T-cell (primary cell): ENCODE data around the gene REM2. TPM values are rescaled to one million over a fixed set of nuclear protein-coding genes. Genes with fewer than 3 reads are reported as not detected.

Experiments
- ATAC-seq, 4 experiments: fragments of 200-7000 bp in 3 of 4; fragments of 150-1000 bp in 1 of 4; cut with Tn5 transposase; replicated peaks in 1 of 4; 1 replicate in 3 of 4; 2 replicates in 1 of 4; pipeline ENCODE4 v1.10.0; 2021; ENCODE audit warnings: moderate library complexity in 3 of 4, mild to moderate bottlenecking in 2 of 4, moderate number of reproducible peaks in 1 of 4
- CTCF ChIA-PET, 2 donors: fragments of 300-600 bp; sonication (Branson Sonifier 250); formaldehyde crosslinking; loops; one replicate each; lab custom pipeline; 2022; ENCODE audit warnings: antibody characterized with exemption in 2 of 2; lab: Charles Lee
- POLR2A ChIA-PET, 2 donors: fragments of 300-600 bp; sonication (Branson Sonifier 250); formaldehyde crosslinking; loops; one replicate each; lab custom pipeline; 2022; ENCODE audit warnings: antibody characterized with exemption in 2 of 2; lab: Charles Lee
- DNase-seq, 35 experiments: peaks; one replicate each; pipeline versions ENCODE4 v3.0.0 to v3.0.0-alpha.2; 2013 to 2023
- H3K27ac ChIP-seq: one replicate; pipeline ENCODE4 v1.5.1; 2013; ENCODE audit warnings: low read length
- H3K27me3 ChIP-seq, 2 experiments: replicated peaks in 1 of 2; 1 replicate in 1 of 2; 2 replicates in 1 of 2; pipeline versions ENCODE4 v1.6.1 to v1.7.0; 2013; ENCODE audit warnings: low read length in 1 of 2, mixed read lengths in 1 of 2; ENCODE audit not compliant: control insufficient read depth in 2 of 2, insufficient read depth in 2 of 2; ENCODE audit errors: extremely low read depth in 1 of 2
- H3K36me3 ChIP-seq, 2 donors: 1 replicate in 1 of 2; 2 replicates in 1 of 2; pipeline versions ENCODE4 v1.6.1 to v1.7.0; 2013; ENCODE audit warnings: low read length in 1 of 2; ENCODE audit not compliant: control insufficient read depth in 2 of 2, insufficient read depth in 1 of 2; ENCODE audit errors: extremely low read depth in 1 of 2
- H3K4me1 ChIP-seq, 2 experiments: 1 replicate in 1 of 2; 2 replicates in 1 of 2; pipeline versions ENCODE4 v1.6.1 to v1.7.0; 2013; ENCODE audit warnings: low read length in 2 of 2, mixed read lengths in 1 of 2; ENCODE audit not compliant: insufficient read depth in 2 of 2, control insufficient read depth in 1 of 2; ENCODE audit errors: extremely low read depth in 1 of 2
- H3K4me3 ChIP-seq, 2 donors: 1 replicate in 1 of 2; 2 replicates in 1 of 2; pipeline versions ENCODE4 v1.5.1 to v1.7.0; 2013; ENCODE audit warnings: mild to moderate bottlenecking in 2 of 2, low read length in 1 of 2, moderate library complexity in 1 of 2; ENCODE audit not compliant: control insufficient read depth in 1 of 2; ENCODE audit errors: extremely low read depth in 1 of 2
- H3K9me3 ChIP-seq: 2 replicates; pipeline ENCODE4 v1.7.0; 2013
- H3K27ac Mint-ChIP-seq, 2 donors: one replicate each; pipeline ENCODE4 v1.8.0; 2020 to 2021; ENCODE audit warnings: mild to moderate bottlenecking in 2 of 2, mixed read lengths in 2 of 2
- H3K27me3 Mint-ChIP-seq, 2 donors: one replicate each; pipeline ENCODE4 v1.8.0; 2021 to 2022; ENCODE audit warnings: mixed read lengths in 2 of 2
- H3K36me3 Mint-ChIP-seq: one replicate; pipeline ENCODE4 v1.8.0; 2021; ENCODE audit warnings: mixed read lengths
- H3K4me1 Mint-ChIP-seq, 3 donors: one replicate each; pipeline ENCODE4 v1.8.0; 2020 to 2022; ENCODE audit warnings: mixed read lengths in 3 of 3, mild to moderate bottlenecking in 1 of 3
- H3K4me3 Mint-ChIP-seq, 3 donors: one replicate each; pipeline ENCODE4 v1.8.0; 2020 to 2022; ENCODE audit warnings: mild to moderate bottlenecking in 3 of 3, mixed read lengths in 3 of 3, moderate library complexity in 3 of 3
- H3K9me3 Mint-ChIP-seq, 3 donors: one replicate each; pipeline ENCODE4 v1.8.0; 2020 to 2022; ENCODE audit warnings: mixed read lengths in 3 of 3
- WGBS: methylation state at CpG from one replicate; pipeline ENCODE4 v1.1.5; 2013; ENCODE audit warnings: missing lambda C conversion rate; ENCODE audit not compliant: insufficient coverage; 5-methylcytosine and 5-hydroxymethylcytosine counted together
- total RNA-seq, 35 experiments: library from RNA in 6 of 35; stranded (reverse) in 6 of 35; fragments of 120-200 nt in 1 of 35; gene quantifications; one replicate each; pipeline versions ENCODE4 v1.2.1 to v1.2.4 and lab custom pipeline; 2013 to 2026

REM2 gene
- total RNA-seq, 5 donors from 2014 or later (not counting 1 experiment from before 2014, with no cell fraction given), result 4.1 to 10.6 (median 6.2) TPM

DNA sequence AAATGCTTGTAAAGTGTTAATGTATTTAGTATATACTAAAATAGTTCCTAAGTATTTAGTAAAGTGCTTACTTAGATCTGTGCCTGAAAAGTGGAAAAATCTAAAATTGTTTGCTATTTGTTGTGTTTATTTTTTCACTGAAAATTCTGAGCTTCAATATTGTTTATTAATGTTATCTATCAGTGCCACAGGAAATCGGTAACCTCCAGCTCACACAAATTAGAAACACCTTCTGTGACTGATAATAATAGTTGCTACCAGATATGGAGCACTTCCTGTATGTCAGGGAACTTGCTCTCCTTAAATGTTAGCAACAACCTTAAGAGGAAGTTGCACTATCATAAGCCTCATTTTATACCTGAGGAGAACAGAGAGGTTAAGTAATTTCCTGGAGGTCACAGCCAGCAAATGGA lies 12.2 kb upstream of the REM2 start:
- ChIA-PET POLR2A (interaction anchor here (0.6 to 1.5 kb wide), 6 partner anchors 10 to 104 kb away, joined by 3 to 10 read pairs (median 4); partner anchors contain the start of genes OXA1L (in 1 of the 2) and RBM23 (in 1 of the 2)), CTCF (interaction anchor here (0.5 to 3.5 kb wide), 18 partner anchors 8 to 315 kb away, joined by 3 to 35 read pairs (median 5); partner anchors contain the start of genes ACIN1 (in 1 of the 2), OXA1L (in 1 of the 2) and RBM23 (in 1 of the 2))
- Mint-ChIP-seq H3K9me3 (no peaks in the 10 kb centered on the region), H3K36me3 (peaks cover 15% of the 10 kb centered on the region), H3K27ac (peak overlapping the region; percentile 97 to 98), H3K27me3 (no peaks in the 10 kb centered on the region), H3K4me1 (peaks cover 30 to 51% (median 46%) of the 10 kb centered on the region in 3 donors), H3K4me3 (peak overlapping the region; percentile 86 to 92 (median 91))
- H3K4me1 ChIP-seq, result peaks cover 12 to 49% of the 10 kb centered on the region in 2 experiments
- H3K9me3 ChIP-seq, result no peaks in the 10 kb centered on the region
- H3K27ac ChIP-seq, result peak overlapping the region; percentile 91
- no CpG with 5 or more reads among the region's 1 CpG for WGBS
- peaks cover 2 to 25% of the 10 kb centered on the region in 2 donors for H3K36me3 ChIP-seq
- DNase-seq, result no peak
- peak in 3 of 4 experiments; percentile 51 to 61 (median 61) for ATAC-seq
- peak overlapping the region; percentile 78 to 80 for H3K4me3 ChIP-seq
- H3K27me3 ChIP-seq, result no peaks in the 10 kb centered on the region

DNA sequence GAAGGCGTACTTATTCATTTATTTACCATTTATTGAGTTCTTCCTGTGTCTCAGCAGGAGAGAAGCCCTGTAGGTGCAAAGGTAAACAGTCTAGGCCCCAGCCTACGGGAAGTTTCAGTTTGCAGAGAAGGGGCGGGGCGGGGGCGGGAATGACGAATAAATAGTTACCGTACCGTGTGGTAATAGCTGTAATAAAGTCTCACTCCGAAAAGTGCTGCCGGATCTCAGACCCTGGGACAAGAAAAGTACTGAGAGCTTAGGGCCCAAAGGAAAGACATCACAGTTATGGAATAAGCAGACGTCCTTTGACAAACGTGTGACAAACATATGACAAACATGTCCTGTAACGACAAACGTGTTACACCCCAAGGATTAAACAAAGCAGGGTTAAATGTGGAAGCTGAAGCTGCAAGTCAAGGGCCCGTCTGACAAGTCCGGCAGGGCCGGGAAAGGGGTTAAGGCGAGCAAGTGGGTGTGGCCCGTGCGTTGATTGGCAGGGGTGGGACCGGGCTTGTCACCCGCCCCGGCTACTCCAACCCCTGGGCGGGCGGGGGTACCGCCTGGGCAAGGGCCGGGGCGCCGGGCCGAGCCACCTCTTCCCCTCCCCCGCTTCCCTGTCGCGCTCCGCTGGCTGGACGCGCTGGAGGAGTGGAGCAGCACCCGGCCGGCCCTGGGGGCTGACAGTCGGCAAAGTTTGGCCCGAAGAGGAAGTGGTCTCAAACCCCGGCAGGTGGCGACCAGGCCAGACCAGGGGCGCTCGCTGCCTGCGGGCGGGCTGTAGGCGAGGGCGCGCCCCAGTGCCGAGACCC lies 11.6 kb upstream of the REM2 start, which contains the start of gene LRP10:
Gene LRP10, plus strand, starts transcription at position 517 of the 809 bp plus-strand sequence. CDS start 564 bp downstream, outside the sequence.
- H3K36me3 ChIP-seq, result peaks cover 7 to 31% of the 10 kb centered on the region in 2 donors
- ChIA-PET CTCF (interaction anchor here (0.5 to 3.5 kb wide), 23 partner anchors 9 to 315 kb away, joined by 3 to 35 read pairs (median 4); partner anchors contain the start of genes ACIN1 (in 1 of the 2), OXA1L (in 1 of the 2), PRMT5 (in 1 of the 2) and RBM23 (in 1 of the 2)), POLR2A (interaction anchor here (0.5 to 1.5 kb wide), 7 partner anchors 10 to 163 kb away, joined by 3 to 10 read pairs (median 4); partner anchors contain the start of genes OXA1L (in 1 of the 2) and RBM23 (in 1 of the 2))
- DNase-seq (peak; percentile 48 to 83 (median 61)), ATAC-seq (peak; percentile 77 to 80 (median 78))
- H3K4me1 ChIP-seq, result peaks cover 12 to 55% of the 10 kb centered on the region in 2 experiments
- peak within 1 kb of the TSS; percentile 78 to 80 for H3K4me3 ChIP-seq
- no peaks in the 10 kb centered on the region for H3K9me3 Mint-ChIP-seq
- WGBS, result under 1% methylated on average over 48 of the region's 50 CpGs
- no peaks in the 10 kb centered on the region for H3K27me3 ChIP-seq
- peak within 1 kb of the TSS; percentile 97 to 98 for H3K27ac Mint-ChIP-seq
- H3K27ac ChIP-seq, result peak within 1 kb of the TSS; percentile 91
- no peaks in the 10 kb centered on the region for H3K27me3 Mint-ChIP-seq
- H3K9me3 ChIP-seq, result no peaks in the 10 kb centered on the region
- peaks cover 21% of the 10 kb centered on the region for H3K36me3 Mint-ChIP-seq
- peaks cover 31 to 50% (median 47%) of the 10 kb centered on the region in 3 donors for H3K4me1 Mint-ChIP-seq
- peak within 1 kb of the TSS; percentile 86 to 92 (median 91) for H3K4me3 Mint-ChIP-seq

DNA sequence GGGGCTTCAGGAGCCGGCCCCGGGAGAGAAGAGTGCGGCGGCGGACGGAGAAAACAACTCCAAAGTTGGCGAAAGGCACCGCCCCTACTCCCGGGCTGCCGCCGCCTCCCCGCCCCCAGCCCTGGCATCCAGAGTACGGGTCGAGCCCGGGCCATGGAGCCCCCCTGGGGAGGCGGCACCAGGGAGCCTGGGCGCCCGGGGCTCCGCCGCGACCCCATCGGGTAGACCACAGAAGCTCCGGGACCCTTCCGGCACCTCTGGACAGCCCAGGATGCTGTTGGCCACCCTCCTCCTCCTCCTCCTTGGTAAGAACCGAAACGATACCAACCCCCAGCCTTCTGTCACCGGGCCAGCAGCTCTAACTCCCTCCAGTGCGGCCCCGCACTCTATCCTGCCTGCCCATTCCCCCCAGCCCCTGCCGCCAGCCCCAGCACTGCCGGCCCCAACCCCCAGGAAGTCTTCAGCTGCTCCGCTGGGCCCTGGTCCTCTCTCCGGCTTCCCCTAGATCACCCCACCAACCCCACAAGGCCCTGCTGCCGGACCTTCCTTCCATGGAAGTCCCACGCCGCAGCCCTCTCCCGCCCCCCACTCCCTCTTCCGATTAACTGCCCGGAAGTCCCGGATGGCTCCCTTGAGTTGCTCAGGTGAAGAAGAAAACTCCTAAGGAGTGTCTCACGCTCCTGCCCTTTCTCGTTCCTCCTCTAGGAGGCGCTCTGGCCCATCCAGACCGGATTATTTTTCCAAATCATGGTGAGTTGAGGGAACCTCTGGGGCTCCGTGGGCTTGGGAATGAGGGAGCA lies 10.8 kb upstream of the REM2 start:
- peak overlapping the region; percentile 86 to 92 (median 91) for H3K4me3 Mint-ChIP-seq
- ChIA-PET CTCF (interaction anchor here (0.6 to 3.5 kb wide), 24 partner anchors 10 to 836 kb away, joined by 3 to 35 read pairs (median 5); partner anchors contain the start of genes OXA1L (in 1 of the 2), PABPN1 (in 1 of the 2), PRMT5 (in 1 of the 2) and REM2 (in 1 of the 2)), POLR2A (interaction anchor here (0.5 to 1.5 kb wide), 8 partner anchors 11 to 162 kb away, joined by 3 to 6 read pairs (median 4); partner anchors contain the start of gene SLC7A7 (in 1 of the 2))
- Histone ChIP-seq H3K36me3 (peaks cover 14 to 39% of the 10 kb centered on the region in 2 donors), H3K27me3 (no peaks in the 10 kb centered on the region), H3K4me1 (peaks cover 12 to 56% of the 10 kb centered on the region in 2 experiments), H3K27ac (peak overlapping the region; percentile 91), H3K4me3 (peak overlapping the region; percentile 78 to 80), H3K9me3 (no peaks in the 10 kb centered on the region)
- H3K9me3 Mint-ChIP-seq, result no peaks in the 10 kb centered on the region
- ATAC-seq (peak; percentile 30 to 55 (median 44)), DNase-seq (peak in 34 of 35 experiments; percentile 29 to 84 (median 57))
- H3K27me3 Mint-ChIP-seq, result no peaks in the 10 kb centered on the region
- peaks cover 29 to 45% (median 45%) of the 10 kb centered on the region in 3 donors for H3K4me1 Mint-ChIP-seq
- H3K36me3 Mint-ChIP-seq, result peaks cover 23% of the 10 kb centered on the region
- H3K27ac Mint-ChIP-seq, result peak overlapping the region; percentile 97 to 98
- under 1% methylated on average over 34 of the region's 45 CpGs for WGBS

DNA sequence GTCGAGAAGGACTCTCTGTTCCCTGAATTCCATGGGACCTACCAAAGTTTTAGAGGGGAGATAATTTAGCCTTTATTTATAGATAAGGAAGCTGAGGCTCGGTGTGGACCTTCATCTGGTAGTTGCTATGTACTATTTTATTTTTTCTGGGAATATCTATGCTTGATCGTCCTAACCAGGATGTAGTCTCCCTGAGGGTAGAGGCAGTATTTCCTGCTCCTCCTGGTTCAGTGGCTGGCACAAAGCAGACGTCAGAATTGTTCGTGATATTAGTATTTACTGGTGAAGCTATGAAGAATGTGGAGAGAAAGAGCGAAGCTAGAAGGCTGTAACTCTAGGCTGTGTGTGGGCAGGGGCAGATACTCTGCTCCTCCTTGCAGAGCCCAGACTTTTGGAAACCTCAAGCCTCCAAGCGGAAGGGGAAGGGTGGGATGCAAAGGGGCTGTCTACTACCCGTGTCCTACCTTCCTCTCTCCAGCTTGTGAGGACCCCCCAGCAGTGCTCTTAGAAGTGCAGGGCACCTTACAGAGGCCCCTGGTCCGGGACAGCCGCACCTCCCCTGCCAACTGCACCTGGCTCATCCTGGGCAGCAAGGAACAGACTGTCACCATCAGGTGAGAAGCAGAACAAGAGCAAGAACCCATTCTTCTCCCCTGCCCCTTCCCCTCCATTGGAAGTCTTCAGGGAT lies 10.0 kb upstream of the REM2 start:
- H3K27me3 ChIP-seq, result no peaks in the 10 kb centered on the region
- CTCF ChIA-PET, result interaction anchor here (0.6 to 3.5 kb wide), 19 partner anchors 9 to 837 kb away, joined by 3 to 35 read pairs (median 5); partner anchors contain the start of genes OXA1L (in 1 of the 2), PABPN1 (in 1 of the 2) and REM2 (in 1 of the 2)

DNA sequence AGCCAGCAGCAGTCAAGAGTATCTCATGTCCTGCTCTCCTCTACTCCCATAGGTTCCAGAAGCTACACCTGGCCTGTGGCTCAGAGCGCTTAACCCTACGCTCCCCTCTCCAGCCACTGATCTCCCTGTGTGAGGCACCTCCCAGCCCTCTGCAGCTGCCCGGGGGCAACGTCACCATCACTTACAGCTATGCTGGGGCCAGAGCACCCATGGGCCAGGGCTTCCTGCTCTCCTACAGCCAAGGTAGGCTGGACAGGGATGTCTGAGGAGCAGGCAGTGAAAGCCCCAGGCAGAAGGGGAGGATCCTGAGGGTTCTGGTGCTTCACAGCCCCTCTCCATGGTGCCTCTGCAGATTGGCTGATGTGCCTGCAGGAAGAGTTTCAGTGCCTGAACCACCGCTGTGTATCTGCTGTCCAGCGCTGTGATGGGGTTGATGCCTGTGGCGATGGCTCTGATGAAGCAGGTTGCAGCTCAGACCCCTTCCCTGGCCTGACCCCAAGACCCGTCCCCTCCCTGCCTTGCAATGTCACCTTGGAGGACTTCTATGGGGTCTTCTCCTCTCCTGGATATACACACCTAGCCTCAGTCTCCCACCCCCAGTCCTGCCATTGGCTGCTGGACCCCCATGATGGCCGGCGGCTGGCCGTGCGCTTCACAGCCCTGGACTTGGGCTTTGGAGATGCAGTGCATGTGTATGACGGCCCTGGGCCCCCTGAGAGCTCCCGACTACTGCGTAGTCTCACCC lies 7.8 kb upstream of the REM2 start:
- peaks cover 43% of the 10 kb centered on the region for H3K36me3 Mint-ChIP-seq
- Histone ChIP-seq H3K27ac (no peak overlapping the region), H3K36me3 (peaks cover 17 to 60% of the 10 kb centered on the region in 2 donors), H3K27me3 (no peaks in the 10 kb centered on the region), H3K9me3 (no peaks in the 10 kb centered on the region), H3K4me1 (peaks cover 12 to 45% of the 10 kb centered on the region in 2 experiments), H3K4me3 (no peak overlapping the region)
- no peaks in the 10 kb centered on the region for H3K27me3 Mint-ChIP-seq
- 96% methylated on average over 13 of the region's 15 CpGs for WGBS
- H3K4me1 Mint-ChIP-seq, result peaks cover 29 to 51% (median 40%) of the 10 kb centered on the region in 3 donors
- ChIA-PET CTCF (interaction anchor here in 1 of 2 donors (0.6 kb wide), 1 partner anchor 35 kb away, joined by 9 read pairs; no protein-coding TSS in a partner anchor), POLR2A (no interaction called here)
- DNase-seq, result no peak
- no peak for ATAC-seq
- H3K9me3 Mint-ChIP-seq, result no peaks in the 10 kb centered on the region
- H3K27ac Mint-ChIP-seq, result peak overlapping the region in 1 of 2 donors; percentile 58
- no peak overlapping the region for H3K4me3 Mint-ChIP-seq

More for the DNA sequence above, 10.0 kb upstream of the REM2 start:
- ATAC-seq (no peak), DNase-seq (no peak)
- peak overlapping the region; percentile 78 to 80 for H3K4me3 ChIP-seq
- Mint-ChIP-seq H3K4me3 (peak overlapping the region; percentile 86 to 91 (median 87)), H3K36me3 (peaks cover 29% of the 10 kb centered on the region), H3K27me3 (no peaks in the 10 kb centered on the region), H3K4me1 (peaks cover 29 to 48% (median 45%) of the 10 kb centered on the region in 3 donors), H3K27ac (peak overlapping the region; percentile 86), H3K9me3 (no peaks in the 10 kb centered on the region)
- no peaks in the 10 kb centered on the region for H3K9me3 ChIP-seq
- POLR2A ChIA-PET, result interaction anchor here (0.5 to 0.7 kb wide), 5 partner anchors 14 to 1048 kb away, joined by 3 to 7 read pairs (median 4); partner anchors contain the start of gene SLC7A7 (in 1 of the 2)
- H3K27ac ChIP-seq, result peak overlapping the region; percentile 5
- WGBS, result 44% methylated on average over 6 of the region's 10 CpGs
- H3K36me3 ChIP-seq, result peaks cover 17 to 47% of the 10 kb centered on the region in 2 donors
- H3K4me1 ChIP-seq, result peaks cover 12 to 56% of the 10 kb centered on the region in 2 experiments
